K562 (cell line): ENCODE measurements around the gene VSIG2. TPM values are rescaled to one million over a fixed set of nuclear protein-coding genes. Genes with fewer than 3 reads are reported as not detected.

Source experiments
- ATAC-seq: fragments of 200-7000 bp; cut with Tn5 transposase; 3 replicates; pipeline ENCODE4 v1.9.1; 2020; ENCODE audit warnings: moderate library complexity
- BruUV-seq: library from RNA; stranded (reverse); fragments of 400-500 nt; replicated peaks from 2 replicates; lab custom pipeline; 2021; lab: Mats Ljungman, UMichigan
- CTCF ChIA-PET: fragments of 300-600 bp; formaldehyde crosslinking; extraction: SDS; loops from one replicate; lab custom pipeline; 2021; ENCODE audit warnings: low intra/inter-chr PET ratio; lab: Yijun Ruan, JAX
- POLR2A ChIA-PET: fragments of 300-600, 350-650 bp; sonication (Branson Sonifier 250); formaldehyde crosslinking; extraction: SDS; loops from one replicate; lab custom pipeline; 2021; ENCODE audit warnings: antibody characterized with exemption, inconsistent platforms; lab: Yijun Ruan, JAX
- DNase-seq, 4 experiments: peaks; one replicate each; pipeline versions ENCODE4 v3.0.0 to v3.0.0-alpha.2; 2011 to 2018; ENCODE audit warnings: low spot score in 3 of 4, mixed read lengths in 3 of 4; ENCODE audit errors: extremely low read depth in 1 of 4
- FAIRE-seq: peaks from 2 replicates; lab custom pipeline; 2011; peaks lifted over from hg19 to GRCh38; lab: Jason Lieb, UNC
- H2AFZ ChIP-seq: 2 replicates; pipeline ENCODE4 v1.6.0; 2011; ENCODE audit warnings: low read depth, low read length, control low read depth, inconsistent platforms
- H3K27ac ChIP-seq: fragments of 200-600 bp; 3 replicates; pipeline ENCODE4 v1.8.0; 2011; ENCODE audit warnings: low read depth, mild to moderate bottlenecking, control low read depth, inconsistent platforms, low read length, moderate library complexity, mixed read lengths; ENCODE audit errors: extremely low read depth
- H3K27me3 ChIP-seq, 2 experiments: fragments of 300-600 bp in 1 of 2; 2 replicates in 1 of 2; 3 replicates in 1 of 2; pipeline versions ENCODE4 v1.6.0 to v1.8.0; 2011; ENCODE audit warnings: inconsistent platforms in 2 of 2, low read length in 2 of 2, mild to moderate bottlenecking in 1 of 2, mixed read lengths in 1 of 2, moderate library complexity in 1 of 2; ENCODE audit not compliant: control insufficient read depth in 2 of 2, insufficient read depth in 2 of 2
- H3K36me3 ChIP-seq: fragments of 300-600 bp; 3 replicates; pipeline ENCODE4 v1.8.0; 2011; ENCODE audit warnings: mild to moderate bottlenecking, low read length, inconsistent platforms; ENCODE audit not compliant: control insufficient read depth, insufficient read depth
- H3K4me1 ChIP-seq, 2 experiments: fragments of 200-600 bp in 1 of 2; replicated peaks in 1 of 2; 2 replicates in 1 of 2; 3 replicates in 1 of 2; pipeline versions ENCODE4 v1.5.1 to v1.8.0; 2011; ENCODE audit warnings: inconsistent platforms in 2 of 2, low read length in 2 of 2, mild to moderate bottlenecking in 1 of 2, mixed read lengths in 1 of 2, moderate library complexity in 1 of 2; ENCODE audit not compliant: control insufficient read depth in 2 of 2, insufficient read depth in 2 of 2
- H3K4me2 ChIP-seq: 2 replicates; pipeline ENCODE4 v1.6.1; 2011; ENCODE audit warnings: low read length, control low read depth, inconsistent platforms, mixed read lengths; ENCODE audit not compliant: insufficient read depth
- H3K4me3 ChIP-seq: fragments of 200-600 bp; sonication (generic), shearing (Covaris generic); 2 replicates; pipeline ENCODE4 v1.5.1; 2016; ENCODE audit warnings: control low read depth, inconsistent platforms
- H3K79me2 ChIP-seq: fragments of 200-600 bp; 3 replicates; pipeline ENCODE4 v1.8.0; 2011; ENCODE audit warnings: low read length, inconsistent platforms; ENCODE audit not compliant: control insufficient read depth, insufficient read depth
- H3K9ac ChIP-seq, 2 experiments: 2 replicates each; pipeline versions ENCODE4 v1.6.0 to v1.6.1; 2011; ENCODE audit warnings: low read depth in 2 of 2, low read length in 2 of 2, control low read depth in 1 of 2, inconsistent platforms in 1 of 2, mild to moderate bottlenecking in 1 of 2, mixed read lengths in 1 of 2; ENCODE audit not compliant: insufficient read depth in 1 of 2
- H3K9me1 ChIP-seq: one replicate; pipeline ENCODE4 v1.6.0; 2011; ENCODE audit warnings: inconsistent platforms, mild to moderate bottlenecking, low read length, moderate library complexity; ENCODE audit not compliant: control insufficient read depth, insufficient read depth
- H3K9me3 ChIP-seq: replicated peaks from 2 replicates; pipeline ENCODE4 v1.5.1; 2011; ENCODE audit warnings: low read depth, low read length, inconsistent platforms; ENCODE audit not compliant: control insufficient read depth, insufficient read depth
- H4K20me1 ChIP-seq: replicated peaks from 2 replicates; pipeline ENCODE4 v1.6.1; 2011; ENCODE audit warnings: low read length, inconsistent platforms, mixed read lengths; ENCODE audit not compliant: control insufficient read depth, insufficient read depth
- CEBPG ChIP-seq, 3 experiments: fragments of 200-800 bp in 1 of 3; sonication (Bioruptor generic) in 1 of 3; sonication (generic) in 1 of 3; formaldehyde crosslinking in 1 of 3; IDR thresholded peaks in 2 of 3; conservative IDR thresholded peaks in 1 of 3; 2 replicates each; pipeline versions ENCODE4 v1.6.1 to v1.8.0; 2016 to 2022; ENCODE audit warnings: missing compliant biosample characterization in 2 of 3, missing genetic modification characterization in 2 of 3, mild to moderate bottlenecking in 1 of 3, missing genetic modification reagents in 1 of 3
- FOXO4 ChIP-seq: fragments of 450-650 bp; formaldehyde crosslinking; IDR thresholded peaks from 2 replicates; pipeline ENCODE4 v1.4.0; 2020; ENCODE audit warnings: mild to moderate bottlenecking, moderate library complexity
- IRF1 ChIP-seq: sonication (generic); formaldehyde crosslinking; IDR thresholded peaks from 2 replicates; pipeline ENCODE4 v1.8.0; 2022; ENCODE audit warnings: missing genetic modification reagents, mild to moderate bottlenecking, borderline replicate concordance
- KLF10 ChIP-seq: fragments of 250-450 bp; sonication (Bioruptor Pico); IDR thresholded peaks from 2 replicates; pipeline ENCODE4 v1.6.1; 2021; ENCODE audit warnings: matching md5 sums
- MTF1 ChIP-seq: fragments of 250-450 bp; sonication (Bioruptor Pico); IDR thresholded peaks from 2 replicates; pipeline ENCODE4 v1.9.0; 2021; ENCODE audit warnings: moderate library complexity, mild to moderate bottlenecking, inconsistent platforms, borderline replicate concordance
- RBFOX2 ChIP-seq: fragments of 200-400 bp; formaldehyde crosslinking; IDR thresholded peaks from 2 replicates; pipeline ENCODE4 v1.6.1; 2017; ENCODE audit warnings: low read depth, mild to moderate bottlenecking, low read length, moderate library complexity
- RBM15 ChIP-seq: fragments of 200-400 bp; formaldehyde crosslinking; IDR thresholded peaks from 2 replicates; pipeline ENCODE4 v1.6.1; 2018; ENCODE audit warnings: mild to moderate bottlenecking, low read length, moderate library complexity; ENCODE audit not compliant: insufficient read depth
- RFX1 ChIP-seq: fragments of 450-650 bp; IDR thresholded peaks from 2 replicates; pipeline ENCODE4 v1.6.1; 2016; ENCODE audit warnings: mild to moderate bottlenecking, moderate library complexity
- SMAD1 ChIP-seq: fragments of 150-350 bp; IDR thresholded peaks from 2 replicates; pipeline ENCODE4 v1.6.1; 2014; ENCODE audit warnings: low read length, low read depth; ENCODE audit not compliant: partially characterized antibody
- WGBS: fragments of 100-300 bp; shearing (Covaris generic); methylation state at CpG from one replicate; pipeline ENCODE4 v1.1.6; 2016; ENCODE audit warnings: low coverage, mixed read lengths; ENCODE audit not compliant: insufficient coverage; ENCODE audit errors: missing lambda C conversion rate; 5-methylcytosine and 5-hydroxymethylcytosine counted together
- in situ Hi-C: fragments of 300-500 bp; cut with MboI; formaldehyde crosslinking; loops from 4 replicates; pipeline ENCODE4 v1.15.0; 2018; ENCODE audit warnings: inconsistent platforms, mixed read lengths
- intact Hi-C: fragments of 100-400 bp; cut with micrococcal nuclease; formaldehyde crosslinking; loops from 2 replicates; pipeline ENCODE4 v1.14.2; 2022
- polyA plus RNA-seq, 8 experiments: library from polyadenylated mRNA; depleted of rRNA in 4 of 8; stranded (reverse) in 5 of 8; unstranded in 3 of 8; fragments of >200 nt; fragmentation: Nextera tagmentation in 2 of 8; fragmentation: Illumina TruSeq in 1 of 8; extraction: Ambion mirVana in 2 of 8; extraction: Trizol in 1 of 8; gene quantifications; 2 replicates each; pipeline versions ENCODE4 v1.2.1 to v1.2.3, GENCODE V29; 2011 to 2014; ENCODE audit warnings: inconsistent platforms in 1 of 8, missing spikeins in 1 of 8
- total RNA-seq, 7 experiments: library from RNA; depleted of rRNA in 6 of 7; stranded (reverse); fragments of >200 nt in 6 of 7; fragmentation: Illumina TruSeq in 2 of 7; extraction: Trizol in 2 of 7; gene quantifications; 2 replicates each; pipeline versions ENCODE4 v1.2.1 to v1.2.3, GENCODE V29; 2011 to 2021; ENCODE audit warnings: low replicate concordance in 1 of 7
- TF ChIP-seq, protein P1 (sequence below), 2 experiments: fragments of 150-350 bp in 1 of 2; IDR thresholded peaks; 2 replicates each; pipeline ENCODE4 v1.6.1; 2012 to 2016; ENCODE audit warnings: low read depth in 2 of 2, low read length in 2 of 2, mild to moderate bottlenecking in 1 of 2, moderate library complexity in 1 of 2
- TF ChIP-seq, protein P2 (sequence below): fragments of 250-450 bp; sonication (Bioruptor Pico); IDR thresholded peaks from 2 replicates; pipeline ENCODE4 v1.9.0; 2021; ENCODE audit warnings: mild to moderate bottlenecking

VSIG2 gene
- total and polyA plus RNA-seq, 9 of the 15 experiments (the other 6 are each of a cell fraction or from before 2014, with no cell fraction given), result not detected

DNA sequence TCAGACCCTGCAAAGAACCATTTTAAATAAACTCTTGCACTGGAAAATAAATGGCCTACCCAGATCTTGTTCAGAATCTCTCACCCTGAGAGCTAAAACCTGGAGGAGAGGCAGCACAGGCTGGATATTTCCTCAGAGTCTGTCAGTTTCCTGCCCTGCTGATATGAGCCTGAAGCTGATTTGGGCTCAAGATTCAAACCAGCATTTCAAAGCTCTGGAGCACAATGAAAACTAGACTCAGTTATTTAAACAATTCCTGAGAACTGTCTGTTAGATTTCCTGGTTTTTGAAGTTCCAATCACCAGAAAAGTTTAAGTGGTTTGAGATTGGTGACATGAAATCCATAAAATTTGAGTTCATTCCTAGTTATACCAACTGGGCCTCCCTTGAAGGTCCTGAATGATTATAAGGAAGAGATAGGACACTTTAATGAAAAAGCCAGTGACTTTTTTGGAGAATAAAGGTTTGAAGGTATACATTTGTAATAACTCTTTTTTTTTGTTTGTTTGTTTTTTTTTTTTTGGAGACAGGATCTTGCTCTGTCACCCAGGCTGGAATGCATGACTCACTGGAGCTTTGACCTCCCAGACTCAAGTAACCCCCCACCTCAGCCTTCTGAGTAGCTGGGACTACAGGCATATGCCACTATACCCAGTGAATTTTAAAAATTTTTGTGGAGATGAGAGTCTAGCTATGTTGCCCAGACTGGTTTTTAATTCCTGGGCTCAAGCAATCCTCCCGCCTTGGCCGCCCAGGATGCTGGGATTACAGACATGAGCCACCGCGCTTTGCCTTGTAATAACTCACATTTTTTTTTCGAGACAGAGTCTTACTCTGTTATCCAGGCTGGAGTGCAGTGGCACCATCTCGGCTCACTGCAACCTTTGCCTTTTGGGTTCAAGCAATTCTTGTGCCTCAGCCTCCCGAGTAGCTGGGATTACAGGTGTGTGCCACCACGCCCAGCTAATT, 18.0 kb upstream of the VSIG2 start (continued):
- TF ChIP-seq, protein P1, sequence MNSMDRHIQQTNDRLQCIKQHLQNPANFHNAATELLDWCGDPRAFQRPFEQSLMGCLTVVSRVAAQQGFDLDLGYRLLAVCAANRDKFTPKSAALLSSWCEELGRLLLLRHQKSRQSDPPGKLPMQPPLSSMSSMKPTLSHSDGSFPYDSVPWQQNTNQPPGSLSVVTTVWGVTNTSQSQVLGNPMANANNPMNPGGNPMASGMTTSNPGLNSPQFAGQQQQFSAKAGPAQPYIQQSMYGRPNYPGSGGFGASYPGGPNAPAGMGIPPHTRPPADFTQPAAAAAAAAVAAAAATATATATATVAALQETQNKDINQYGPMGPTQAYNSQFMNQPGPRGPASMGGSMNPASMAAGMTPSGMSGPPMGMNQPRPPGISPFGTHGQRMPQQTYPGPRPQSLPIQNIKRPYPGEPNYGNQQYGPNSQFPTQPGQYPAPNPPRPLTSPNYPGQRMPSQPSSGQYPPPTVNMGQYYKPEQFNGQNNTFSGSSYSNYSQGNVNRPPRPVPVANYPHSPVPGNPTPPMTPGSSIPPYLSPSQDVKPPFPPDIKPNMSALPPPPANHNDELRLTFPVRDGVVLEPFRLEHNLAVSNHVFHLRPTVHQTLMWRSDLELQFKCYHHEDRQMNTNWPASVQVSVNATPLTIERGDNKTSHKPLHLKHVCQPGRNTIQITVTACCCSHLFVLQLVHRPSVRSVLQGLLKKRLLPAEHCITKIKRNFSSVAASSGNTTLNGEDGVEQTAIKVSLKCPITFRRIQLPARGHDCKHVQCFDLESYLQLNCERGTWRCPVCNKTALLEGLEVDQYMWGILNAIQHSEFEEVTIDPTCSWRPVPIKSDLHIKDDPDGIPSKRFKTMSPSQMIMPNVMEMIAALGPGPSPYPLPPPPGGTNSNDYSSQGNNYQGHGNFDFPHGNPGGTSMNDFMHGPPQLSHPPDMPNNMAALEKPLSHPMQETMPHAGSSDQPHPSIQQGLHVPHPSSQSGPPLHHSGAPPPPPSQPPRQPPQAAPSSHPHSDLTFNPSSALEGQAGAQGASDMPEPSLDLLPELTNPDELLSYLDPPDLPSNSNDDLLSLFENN (IDR thresholded peaks at IDR 0.05; ENCODE audit: low read depth in 2 of 2, low read length in 2 of 2), result no peak

DNA sequence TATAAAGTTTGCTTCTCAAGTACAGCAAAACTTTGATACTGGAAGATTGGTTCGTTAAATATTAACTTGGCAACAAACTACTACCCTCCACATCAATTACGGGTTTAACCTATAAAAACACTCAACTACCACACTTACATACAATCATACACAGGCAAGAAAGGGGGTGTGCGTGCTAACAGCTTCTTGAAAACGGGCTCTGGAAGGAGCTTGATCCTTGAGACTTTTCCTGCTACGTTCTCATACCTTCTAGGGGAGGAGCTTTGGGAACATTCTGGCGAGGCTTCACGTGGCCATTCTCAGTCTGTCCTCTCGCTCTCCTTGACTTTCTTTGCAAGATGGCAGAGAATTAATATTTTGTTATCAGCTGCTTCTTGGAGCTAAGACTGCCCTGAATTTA, 16.9 kb upstream of the VSIG2 start:
- Histone ChIP-seq H3K9ac (no peak overlapping the region), H4K20me1 (no peaks in the 10 kb centered on the region), H3K4me1 (peaks cover 0 to 6% of the 10 kb centered on the region in 2 experiments; a peak in 1 of 5 replicates), H3K4me2 (no peak overlapping the region), H3K9me3 (no peaks in the 10 kb centered on the region), H3K4me3 (no peak overlapping the region), H2AFZ (no peak overlapping the region), H3K36me3 (peaks cover 3% of the 10 kb centered on the region; the same call in 1 of the 3 replicates), H3K79me2 (no peaks in the 10 kb centered on the region), H3K27me3 (no peaks in the 10 kb centered on the region), H3K9me1 (no peaks in the 10 kb centered on the region), H3K27ac (no peak overlapping the region)
- in situ Hi-C loops, result loop anchor here (10.0 kb wide), 2 partner anchors 94 to 354 kb away; partner anchors contain the start of genes SIAE and SPA17
- no peak for FAIRE-seq
- 87% methylated on average over 8 of the region's 8 CpGs for WGBS
- CTCF ChIA-PET, result no interaction called here
- no peak for ATAC-seq
- DNase-seq, result no peak
- intact Hi-C loops, result loop anchor here (10.0 kb wide), 1 partner anchor 354 kb away; no protein-coding TSS in a partner anchor
- no TSS peak for BruUV-seq
- POLR2A ChIA-PET, result no interaction called here
- TF ChIP-seq FOXO4 (CRISPR knock-in tag), result no peak
- TF ChIP-seq RBFOX2, result no peak
- TF ChIP-seq MTF1, result no peak
- no peak for TF ChIP-seq CEBPG (CRISPR knock-in tag; IDR thresholded peaks at IDR 0.05)
- TF ChIP-seq CEBPG (tag; conservative IDR thresholded peaks at IDR 0.05 in 1 of 2, IDR thresholded peaks at IDR 0.05 in 1 of 2), result no peak
- TF ChIP-seq, protein P2, sequence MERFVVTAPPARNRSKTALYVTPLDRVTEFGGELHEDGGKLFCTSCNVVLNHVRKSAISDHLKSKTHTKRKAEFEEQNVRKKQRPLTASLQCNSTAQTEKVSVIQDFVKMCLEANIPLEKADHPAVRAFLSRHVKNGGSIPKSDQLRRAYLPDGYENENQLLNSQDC (CRISPR knock-in tag), result no peak
- TF ChIP-seq RFX1, result no peak
- TF ChIP-seq IRF1, result no peak
- no peak for TF ChIP-seq KLF10 (CRISPR knock-in tag)
- no peak for TF ChIP-seq SMAD1
- no peak for TF ChIP-seq RBM15
